ENCODE measurements around the gene SNX18. TPM values are rescaled to one million over a fixed set of nuclear protein-coding genes. Genes with fewer than 3 reads are reported as not detected.

The SNX18 gene
- total RNA-seq, 2 donors from 2014 or later: 3.8 to 4.6 TPM

DNA sequence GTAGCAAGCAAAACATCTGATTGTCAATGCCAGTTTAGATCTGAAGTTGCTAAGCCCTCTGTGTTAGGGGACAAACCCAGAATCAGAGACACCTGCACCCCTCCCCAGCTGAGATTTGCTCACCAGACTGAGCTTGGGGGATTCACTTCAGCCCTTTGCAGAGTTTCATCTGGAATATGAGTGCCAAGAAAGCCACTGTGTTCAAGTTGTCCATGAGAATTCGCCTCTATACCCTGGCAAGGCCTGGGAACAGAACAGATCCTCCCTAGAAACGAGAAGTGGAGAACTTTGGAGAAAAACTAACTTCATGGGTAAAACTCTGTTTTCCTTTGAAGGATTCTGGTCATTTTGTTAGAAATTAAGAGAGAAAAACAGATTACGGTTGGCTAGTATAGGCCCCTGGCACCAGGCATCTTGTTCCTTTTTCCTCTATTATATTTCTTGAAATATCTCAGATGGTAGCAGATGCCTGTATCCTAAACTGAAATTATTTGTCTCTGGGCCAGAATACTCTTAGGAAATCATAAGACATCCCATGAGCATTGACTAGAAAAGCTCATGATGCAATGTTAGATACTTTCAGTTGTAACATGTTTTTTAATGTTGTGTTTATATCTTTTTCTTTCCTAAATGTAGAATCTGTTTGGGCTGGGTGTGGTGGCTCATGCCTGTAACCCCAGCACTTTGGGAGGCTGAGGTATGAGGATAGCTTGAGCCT is 64.4 kb downstream of the SNX18 start:
- DNase-seq (ENCODE audit: low spot score in 2 of 2): no peak
- ATAC-seq: no peak
- H3K9me3 Mint-ChIP-seq: peaks cover 5 to 6% of the 10 kb centered on the region in 2 donors
- H3K27ac Mint-ChIP-seq: no peak overlapping the region
- no peaks in the 10 kb centered on the region for H3K36me3 Mint-ChIP-seq

DNA sequence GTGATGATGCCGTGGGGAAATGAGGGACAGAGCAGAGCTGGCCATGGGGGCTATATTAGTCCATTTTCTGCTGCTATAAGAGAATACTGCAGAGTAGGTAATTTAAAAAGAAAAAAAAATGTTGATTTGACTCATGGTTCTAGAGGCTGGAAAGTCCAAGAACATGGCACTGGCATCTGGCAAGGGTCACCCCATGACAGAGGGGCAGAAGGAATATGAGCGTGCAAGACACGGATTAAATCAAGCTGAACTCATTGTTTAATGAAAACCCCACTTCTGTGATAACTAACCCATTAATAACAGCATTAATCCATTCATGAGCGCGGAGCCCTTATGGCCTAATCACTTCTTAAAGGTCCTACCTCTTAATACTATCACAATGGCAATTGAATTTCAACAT is 68.8 kb downstream of the SNX18 start:
- DNase-seq (ENCODE audit: low spot score in 2 of 2): no peak
- H3K27ac Mint-ChIP-seq: no peak overlapping the region
- no peak for ATAC-seq
- H3K36me3 Mint-ChIP-seq: no peaks in the 10 kb centered on the region
- peaks cover 6 to 10% of the 10 kb centered on the region in 2 donors for H3K9me3 Mint-ChIP-seq

DNA sequence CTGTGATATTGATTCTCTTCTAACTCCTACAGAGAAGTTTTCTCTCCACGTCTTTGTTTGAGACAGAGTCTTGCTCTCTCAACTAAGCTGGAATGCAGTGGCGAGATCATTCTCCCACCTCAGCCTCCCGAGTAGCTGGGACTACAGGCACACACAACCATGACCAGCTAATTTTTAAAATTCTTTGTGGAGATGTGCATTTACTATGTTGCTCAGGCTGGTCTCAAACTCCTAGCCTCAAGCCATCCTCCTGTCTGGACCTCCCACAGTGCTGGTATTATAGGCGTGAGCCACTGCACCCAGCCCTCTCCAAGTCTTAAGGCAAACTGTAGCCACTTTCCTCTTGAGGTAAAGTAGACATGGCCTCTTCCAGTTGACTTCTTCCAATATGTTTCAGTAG is 72.2 kb downstream of the SNX18 start:
- no peak overlapping the region for H3K27ac Mint-ChIP-seq
- peaks cover 6 to 10% of the 10 kb centered on the region in 2 donors for H3K9me3 Mint-ChIP-seq
- ATAC-seq: no peak
- no peak for DNase-seq (ENCODE audit: low spot score in 2 of 2)
- H3K36me3 Mint-ChIP-seq: no peaks in the 10 kb centered on the region

DNA sequence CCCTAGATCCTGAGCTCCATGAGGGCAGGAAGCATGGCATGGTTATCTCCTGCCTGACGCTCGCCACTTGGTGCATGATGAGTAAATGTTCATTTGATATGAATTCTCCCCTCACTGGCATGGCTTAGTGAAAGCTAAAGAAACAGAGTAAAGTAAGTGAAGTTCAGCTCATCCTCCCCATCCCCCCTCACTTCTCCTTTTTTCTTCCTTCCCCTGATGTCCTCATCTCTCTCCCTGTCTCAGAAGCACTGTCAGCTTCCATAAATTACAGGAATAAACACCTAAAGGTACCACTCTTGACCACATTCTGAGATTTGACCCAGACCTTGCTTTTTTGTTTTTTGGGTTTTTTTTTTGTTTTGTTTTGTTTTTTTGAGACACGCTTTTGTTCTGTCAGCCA is 73.3 kb downstream of the SNX18 start:
- Mint-ChIP-seq H3K9me3 (peaks cover 6 to 12% of the 10 kb centered on the region in 2 donors), H3K27ac (no peak overlapping the region), H3K36me3 (peaks cover 0 to 2% of the 10 kb centered on the region in 2 donors)
- ATAC-seq: no peak
- no peak for DNase-seq (ENCODE audit: low spot score in 2 of 2)

GRCh38 chr5:54593779-54594178 is 76.2 kb downstream of the SNX18 start:
- H3K9me3 Mint-ChIP-seq: peaks cover 14 to 27% of the 10 kb centered on the region in 2 donors
- H3K36me3 Mint-ChIP-seq: peaks cover 17 to 25% of the 10 kb centered on the region in 2 donors
- H3K27ac Mint-ChIP-seq: no peak overlapping the region
- ATAC-seq (no peak), DNase-seq (ENCODE audit: low spot score in 2 of 2) (no peak)

- DNase-seq (ENCODE audit: low spot score in 2 of 2) (no peak), ATAC-seq (no peak)
- no peak overlapping the region for H3K27ac Mint-ChIP-seq
- peaks cover 14 to 27% of the 10 kb centered on the region in 2 donors for H3K9me3 Mint-ChIP-seq
- H3K36me3 Mint-ChIP-seq: peaks cover 17 to 25% of the 10 kb centered on the region in 2 donors
These were observed 76.6 kb downstream of the SNX18 start for GRCh38 chr5:54594181-54594580.

- Mint-ChIP-seq H3K9me3 (peaks cover 14 to 27% of the 10 kb centered on the region in 2 donors), H3K36me3 (peaks cover 17 to 25% of the 10 kb centered on the region in 2 donors), H3K27ac (no peak overlapping the region)
- DNase-seq (ENCODE audit: low spot score in 2 of 2) (no peak), ATAC-seq (no peak)
These were observed 78.2 kb downstream of the SNX18 start for GRCh38 chr5:54595721-54596120.

Other genes with a start within 250 kb of the SNX18 start
- gene ARL15, start 207.2 kb upstream of the SNX18 start, total RNA-seq: 10 to 100 TPM in 1 of 2 donors, 1 to 10 TPM in 1; 7.1 to 10.2 TPM
- gene HSPB3, start 62.1 kb upstream of the SNX18 start, total RNA-seq: not detected